Right ventricle myocardium superior (tissue), 1 donor: ENCODE measurements around the gene CCR3. TPM values are rescaled to one million over a fixed set of nuclear protein-coding genes. Genes with fewer than 3 reads are reported as not detected.

ENCODE experiments used
- total RNA-seq: library from RNA; stranded (reverse); fragmentation: NEBNext Ultra II Directional; extraction: Animal tissue kit (Norgen Biotek cat#: 25700); gene quantifications from one replicate; pipeline ENCODE4 v1.2.1, GENCODE V29; 2021
- donor health status: DM: no; HTN: yes; CAD: no; lungs with severe emphysema.

The CCR3 gene
- total RNA-seq, 1 donor from 2014 or later = not detected

Other genes with a start within 250 kb of the CCR3 start
- gene FYCO1, start 246.6 kb upstream of the CCR3 start, total RNA-seq = 120 TPM
- not detected for gene XCR1, start 215.0 kb upstream of the CCR3 start, total RNA-seq
- 2.7 TPM for gene CCR1, start 34.1 kb upstream of the CCR3 start, total RNA-seq
- 0.91 TPM for gene CCR2, start 111.7 kb downstream of the CCR3 start, total RNA-seq
- 0.24 TPM for gene CCR5, start 128.5 kb downstream of the CCR3 start, total RNA-seq
- gene CCRL2, start 164.8 kb downstream of the CCR3 start, total RNA-seq = 1.1 TPM
- 3.7 TPM for gene LTF, start 222.4 kb downstream of the CCR3 start, total RNA-seq